Esophagus muscularis mucosa (tissue), 3 donors: ENCODE data around the gene HOXB7.

Source experiments
- CTCF ChIP-seq, 3 experiments: fragments of 200-600 bp in 2 of 3; fragments of 450-650 bp in 1 of 3; sonication (generic) in 2 of 3; IDR thresholded peaks; one replicate each; pipeline ENCODE4 v1.5.1; 2017 to 2019; ENCODE audit warnings: antibody characterized with exemption in 3 of 3, mild to moderate bottlenecking in 2 of 3, moderate library complexity in 1 of 3
- POLR2AphosphoS5 ChIP-seq, 2 donors: sonication (generic); formaldehyde crosslinking; IDR thresholded peaks; one replicate each; pipeline ENCODE4 v1.6.1; 2017; ENCODE audit warnings: antibody characterized with exemption in 2 of 2

DNA sequence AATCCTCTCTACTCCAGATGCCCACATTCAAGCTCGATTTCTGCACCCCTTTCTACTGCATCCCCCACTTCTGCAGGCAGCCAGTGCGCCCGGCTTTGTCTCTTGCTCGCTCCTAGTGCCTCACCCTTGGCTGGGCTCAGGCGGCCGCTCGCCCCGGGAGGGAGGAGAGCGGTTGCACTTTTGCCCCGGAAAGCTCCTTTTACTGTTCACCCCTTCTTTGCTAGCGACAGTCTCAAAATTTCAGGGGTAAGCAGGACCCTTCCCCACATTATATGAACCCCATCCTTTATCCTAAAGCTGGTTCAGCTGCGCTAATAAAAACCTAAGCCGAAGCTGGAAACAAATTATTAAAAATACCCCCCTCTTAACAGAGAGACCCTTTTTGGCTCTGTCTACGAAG is 18.2 kb downstream of the HOXB7 start:
- TF ChIP-seq POLR2AphosphoS5 (IDR thresholded peaks at IDR 0.05) (no peak), CTCF (IDR thresholded peaks at IDR 0.05) (no peak)
